ENCODE measurements around the gene TSPEAR. TPM values are rescaled to one million over a fixed set of nuclear protein-coding genes. Genes with fewer than 3 reads are reported as not detected.

The TSPEAR gene
- total RNA-seq, 4 donors from 2014 or later, result under 0.01 to 0.23 TPM; not detected in 2

DNA sequence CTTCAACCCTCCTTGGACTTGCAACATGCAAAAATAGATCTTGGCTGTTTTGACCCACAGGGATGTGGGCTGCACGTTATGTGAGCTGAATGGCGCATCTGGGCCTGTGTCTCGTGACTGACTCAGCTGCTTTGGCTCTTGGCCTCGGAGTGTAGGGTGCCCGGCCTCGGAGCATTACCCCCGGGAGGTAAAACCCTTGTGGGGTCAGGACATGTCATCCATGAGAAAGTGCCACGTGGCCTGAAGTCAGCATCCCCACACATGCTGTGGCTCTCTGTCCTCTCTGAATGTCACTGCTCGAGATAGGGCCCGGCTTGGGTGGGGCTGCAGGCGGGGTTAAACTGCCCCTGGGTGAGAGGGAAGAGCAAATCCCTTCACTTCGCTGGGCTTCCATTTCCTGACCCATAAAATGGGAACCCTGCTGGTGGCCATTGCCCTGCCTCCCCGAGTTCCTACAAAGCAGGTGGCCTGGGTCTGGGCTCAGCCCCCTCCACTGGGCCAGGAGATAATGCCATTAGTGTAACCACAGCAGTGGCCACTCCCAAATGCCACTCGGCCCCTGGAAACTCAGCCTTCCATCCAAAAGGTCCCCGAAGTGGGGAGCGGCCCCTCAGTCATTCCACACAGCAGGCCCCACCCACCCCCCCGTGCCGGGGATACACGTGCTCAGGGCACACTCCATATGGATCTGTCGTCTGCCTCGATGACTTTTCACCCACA, 22.8 kb upstream of the TSPEAR start:
- 85% methylated on average over 17 of the region's 21 CpGs for WGBS
- TF ChIP-seq, protein P1, sequence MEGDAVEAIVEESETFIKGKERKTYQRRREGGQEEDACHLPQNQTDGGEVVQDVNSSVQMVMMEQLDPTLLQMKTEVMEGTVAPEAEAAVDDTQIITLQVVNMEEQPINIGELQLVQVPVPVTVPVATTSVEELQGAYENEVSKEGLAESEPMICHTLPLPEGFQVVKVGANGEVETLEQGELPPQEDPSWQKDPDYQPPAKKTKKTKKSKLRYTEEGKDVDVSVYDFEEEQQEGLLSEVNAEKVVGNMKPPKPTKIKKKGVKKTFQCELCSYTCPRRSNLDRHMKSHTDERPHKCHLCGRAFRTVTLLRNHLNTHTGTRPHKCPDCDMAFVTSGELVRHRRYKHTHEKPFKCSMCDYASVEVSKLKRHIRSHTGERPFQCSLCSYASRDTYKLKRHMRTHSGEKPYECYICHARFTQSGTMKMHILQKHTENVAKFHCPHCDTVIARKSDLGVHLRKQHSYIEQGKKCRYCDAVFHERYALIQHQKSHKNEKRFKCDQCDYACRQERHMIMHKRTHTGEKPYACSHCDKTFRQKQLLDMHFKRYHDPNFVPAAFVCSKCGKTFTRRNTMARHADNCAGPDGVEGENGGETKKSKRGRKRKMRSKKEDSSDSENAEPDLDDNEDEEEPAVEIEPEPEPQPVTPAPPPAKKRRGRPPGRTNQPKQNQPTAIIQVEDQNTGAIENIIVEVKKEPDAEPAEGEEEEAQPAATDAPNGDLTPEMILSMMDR (IDR thresholded peaks at IDR 0.05), result no peak
- TF ChIP-seq POLR2AphosphoS5 (IDR thresholded peaks at IDR 0.05) (no peak), POLR2A (IDR thresholded peaks at IDR 0.05; ENCODE audit: low read depth) (no peak), EP300 (IDR thresholded peaks at IDR 0.05) (no peak)
- Histone ChIP-seq H3K9me3 (peaks cover 0 to 38% (median 26%) of the 10 kb centered on the region in 4 donors), H3K4me3 (no peak overlapping the region), H3K4me1 (no peaks in the 10 kb centered on the region), H3K27ac (replicated peaks in 1 of 4) (no peak overlapping the region), H3K36me3 (no peaks in the 10 kb centered on the region), H3K27me3 (peaks cover 0 to 40% (median 0%) of the 10 kb centered on the region in 4 donors)
- no peak for DNase-seq (ENCODE audit: extremely low spot score)
- intact Hi-C loops (cut with DNase I), result no loop called here

GRCh38 chr21:44732956-44733355, 21.6 kb upstream of the TSPEAR start:
- peaks cover 0 to 25% (median 15%) of the 10 kb centered on the region in 4 donors for H3K9me3 ChIP-seq
- no peak overlapping the region for H3K4me3 ChIP-seq
- intact Hi-C loops (cut with DNase I), result no loop called here
- DNase-seq (ENCODE audit: extremely low spot score), result no peak
- no peaks in the 10 kb centered on the region for H3K36me3 ChIP-seq
- H3K27ac ChIP-seq (replicated peaks in 1 of 4), result no peak overlapping the region
- TF ChIP-seq POLR2AphosphoS5 (IDR thresholded peaks at IDR 0.05), result no peak
- no peak for TF ChIP-seq POLR2A (IDR thresholded peaks at IDR 0.05; ENCODE audit: low read depth)
- TF ChIP-seq, protein P1 (IDR thresholded peaks at IDR 0.05), result no peak
- TF ChIP-seq EP300 (IDR thresholded peaks at IDR 0.05), result no peak
- WGBS, result 96% methylated on average over 7 of the region's 11 CpGs
- peaks cover 0 to 43% (median 0%) of the 10 kb centered on the region in 4 donors for H3K27me3 ChIP-seq
- no peaks in the 10 kb centered on the region for H3K4me1 ChIP-seq

DNA sequence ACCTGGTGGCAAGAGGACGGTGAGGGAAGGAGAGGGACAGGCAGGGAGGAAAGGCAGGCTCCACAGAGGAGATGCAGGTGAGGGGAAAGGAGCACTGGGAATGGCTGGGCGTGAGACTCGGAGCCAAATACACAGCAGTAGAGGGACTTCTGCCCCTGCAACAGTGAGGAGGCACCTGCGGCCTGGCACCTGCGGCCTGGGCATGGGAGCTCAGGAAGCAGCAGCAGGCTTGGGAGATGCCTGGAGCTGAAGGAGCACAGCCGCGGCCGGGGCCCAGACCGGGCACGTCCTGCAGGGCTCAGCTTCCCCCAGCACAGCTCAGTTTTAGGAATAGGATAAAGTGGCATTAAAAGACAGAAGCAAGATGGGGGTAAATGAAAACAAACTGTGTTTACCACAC, 20.9 kb upstream of the TSPEAR start:
- Histone ChIP-seq H3K27ac (replicated peaks in 1 of 4) (no peak overlapping the region), H3K36me3 (no peaks in the 10 kb centered on the region), H3K9me3 (peaks cover 0 to 18% (median 8%) of the 10 kb centered on the region in 4 donors), H3K4me1 (no peaks in the 10 kb centered on the region), H3K4me3 (no peak overlapping the region), H3K27me3 (peaks cover 0 to 50% (median 0%) of the 10 kb centered on the region in 4 donors)
- intact Hi-C loops (cut with DNase I), result no loop called here
- TF ChIP-seq, protein P1 (IDR thresholded peaks at IDR 0.05), result no peak
- TF ChIP-seq EP300 (IDR thresholded peaks at IDR 0.05), result no peak
- TF ChIP-seq POLR2AphosphoS5 (IDR thresholded peaks at IDR 0.05), result no peak
- TF ChIP-seq POLR2A (IDR thresholded peaks at IDR 0.05; ENCODE audit: low read depth), result no peak
- 91% methylated on average over 10 of the region's 10 CpGs for WGBS
- no peak for DNase-seq (ENCODE audit: extremely low spot score)

- no peaks in the 10 kb centered on the region for H3K4me1 ChIP-seq
- no peaks in the 10 kb centered on the region for H3K36me3 ChIP-seq
- no peak overlapping the region for H3K27ac ChIP-seq (replicated peaks in 1 of 4)
- intact Hi-C loops (cut with DNase I), result no loop called here
- H3K27me3 ChIP-seq, result peaks cover 0 to 62% (median 0%) of the 10 kb centered on the region in 4 donors
- no peak for TF ChIP-seq POLR2A (IDR thresholded peaks at IDR 0.05; ENCODE audit: low read depth)
- TF ChIP-seq, protein P1 (IDR thresholded peaks at IDR 0.05), result no peak
- no peak for TF ChIP-seq POLR2AphosphoS5 (IDR thresholded peaks at IDR 0.05)
- TF ChIP-seq EP300 (IDR thresholded peaks at IDR 0.05), result no peak
- 66% methylated on average over 9 of the region's 9 CpGs for WGBS
- DNase-seq (ENCODE audit: extremely low spot score), result no peak
- no peak overlapping the region for H3K4me3 ChIP-seq
- peaks cover 0 to 6% (median 0%) of the 10 kb centered on the region in 4 donors for H3K9me3 ChIP-seq
These were observed 19.7 kb upstream of the TSPEAR start for GRCh38 chr21:44730951-44731579.
